SK-N-MC (cell line): ENCODE data around the gene MAPK8IP3.

ENCODE experiments used
- EZH2 ChIP-seq: fragments of 200-600 bp; sonication (generic); IDR thresholded peaks from one replicate; pipeline ENCODE4 v1.6.1; 2017; ENCODE audit warnings: antibody characterized with exemption
- POLR2AphosphoS5 ChIP-seq: IDR thresholded peaks from 2 replicates; pipeline ENCODE4 v1.6.1; 2012; ENCODE audit warnings: mild to moderate bottlenecking, low read depth, low read length, borderline replicate concordance

DNA sequence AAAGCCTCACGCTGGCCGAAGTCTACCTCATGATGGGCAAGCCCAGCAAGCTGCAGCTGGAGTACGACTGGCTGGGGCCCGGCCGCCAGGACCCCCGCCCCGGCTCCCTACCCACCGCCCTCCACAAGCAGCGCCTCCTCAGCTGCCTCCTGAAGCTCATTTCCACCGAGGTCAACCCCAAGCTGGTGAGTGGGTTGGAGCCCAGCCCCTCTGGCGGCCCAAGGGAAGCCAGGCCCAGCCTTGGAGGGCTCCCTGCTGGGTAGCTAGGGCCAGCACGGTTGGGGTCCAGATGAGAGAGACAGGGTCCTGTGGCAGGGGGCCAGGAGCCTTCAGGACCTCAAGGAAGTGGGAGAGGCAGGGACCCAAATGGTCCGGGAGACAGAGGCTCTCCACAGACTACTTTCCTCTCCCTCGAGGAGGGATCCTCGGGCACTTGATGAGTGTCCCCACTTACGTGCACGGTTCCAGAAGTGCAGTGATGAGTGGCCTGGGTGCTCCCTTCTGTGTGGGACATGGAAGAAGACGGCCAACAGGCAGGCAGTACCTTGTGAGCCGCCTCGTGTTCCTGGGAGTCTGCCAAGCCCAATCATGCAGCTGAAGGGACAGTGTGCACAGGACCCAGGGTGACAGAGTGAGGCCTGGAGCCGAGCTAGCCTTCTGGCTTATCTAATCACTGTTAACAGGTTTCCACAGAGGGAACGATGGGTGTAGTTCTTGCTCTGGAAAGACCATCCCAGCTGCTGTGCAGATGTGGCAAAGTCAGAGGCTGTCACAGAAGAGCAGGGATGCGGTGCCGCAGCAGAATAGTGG is 49.0 kb upstream of the MAPK8IP3 start:
- TF ChIP-seq EZH2 (no peak), POLR2AphosphoS5 (no peak)
